SU-DHL-6 (cell line): ENCODE results near the gene SIX5.

Experiments used
- H2AFZ ChIP-seq: fragments of 200-600 bp; sonication (generic); 2 replicates; pipeline ENCODE4 v1.6.1; 2014; ENCODE audit warnings: low read depth, mild to moderate bottlenecking, moderate library complexity, mixed read lengths, antibody characterized with exemption, low read length; ENCODE audit not compliant: severe bottlenecking
- H3F3A ChIP-seq: fragments of 200-600 bp; shearing (Covaris generic); 2 replicates; pipeline ENCODE4 v1.6.0; 2016; ENCODE audit warnings: antibody characterized with exemption, mild to moderate bottlenecking; ENCODE audit not compliant: insufficient read depth
- H3K27ac ChIP-seq: fragments of 200-600 bp; sonication (generic); 2 replicates; pipeline ENCODE4 v1.5.1; 2016; ENCODE audit warnings: low read depth, mild to moderate bottlenecking, low read length, moderate library complexity, mixed read lengths
- H3K27me3 ChIP-seq: fragments of 200-600 bp; sonication (generic), shearing (Covaris generic); 2 replicates; pipeline ENCODE4 v1.6.0; 2014; ENCODE audit warnings: mild to moderate bottlenecking, low read length
- H3K36me3 ChIP-seq: fragments of 200-600 bp; sonication (generic); 2 replicates; pipeline ENCODE4 v1.6.1; 2014; ENCODE audit warnings: mild to moderate bottlenecking, low read length, mixed read lengths
- H3K4me2 ChIP-seq: fragments of 300-600, 200-600 bp; shearing (Covaris generic), sonication (generic); 2 replicates; pipeline ENCODE4 v1.6.0; 2014; ENCODE audit warnings: low read length, low read depth, mild to moderate bottlenecking; ENCODE audit not compliant: poor library complexity, severe bottlenecking
- H3K4me3 ChIP-seq: fragments of 200-600 bp; sonication (generic); 2 replicates; pipeline ENCODE4 v1.5.1; 2014; ENCODE audit warnings: antibody characterized with exemption, low read length, mild to moderate bottlenecking, mixed read lengths; ENCODE audit not compliant: insufficient read depth, poor library complexity, severe bottlenecking
- H3K79me2 ChIP-seq: fragments of 200-600 bp; sonication (generic); 2 replicates; pipeline ENCODE4 v1.6.1; 2014; ENCODE audit warnings: mild to moderate bottlenecking, low read length, moderate library complexity; ENCODE audit not compliant: insufficient read depth
- H3K9ac ChIP-seq: fragments of 200-600 bp; sonication (generic); 2 replicates; pipeline ENCODE4 v1.7.0; 2014; ENCODE audit warnings: mild to moderate bottlenecking, low read length
- H3K9me2 ChIP-seq: fragments of 200-600 bp; sonication (generic); replicated peaks from 2 replicates; pipeline ENCODE4 v1.6.1; 2014; ENCODE audit warnings: low read length; ENCODE audit not compliant: insufficient read depth
- H3K9me3 ChIP-seq: fragments of 200-600 bp; sonication (generic); 2 replicates; pipeline ENCODE4 v1.6.1; 2014; ENCODE audit warnings: low read length, mixed read lengths; ENCODE audit not compliant: insufficient read depth
- H4K20me1 ChIP-seq: fragments of 200-600 bp; sonication (generic); 2 replicates; pipeline ENCODE4 v1.6.1; 2014; ENCODE audit warnings: low read depth, mild to moderate bottlenecking, antibody characterized with exemption, low read length, moderate library complexity, mixed read lengths
- EZH2phosphoT487 ChIP-seq: fragments of 200-600 bp; sonication (generic), shearing (Covaris generic); conservative IDR thresholded peaks from 2 replicates; pipeline ENCODE4 v1.6.1; 2018; ENCODE audit warnings: mild to moderate bottlenecking, antibody characterized with exemption, low read length, moderate library complexity, mixed read lengths
- TF ChIP-seq, protein P1 (sequence below): fragments of 200-600 bp; sonication (generic); IDR thresholded peaks from one replicate; pipeline ENCODE4 v1.5.1; 2017; ENCODE audit warnings: antibody characterized with exemption, mild to moderate bottlenecking, low read length, moderate library complexity; ENCODE audit not compliant: insufficient read depth, poor library complexity, severe bottlenecking

Gene SIX5

DNA sequence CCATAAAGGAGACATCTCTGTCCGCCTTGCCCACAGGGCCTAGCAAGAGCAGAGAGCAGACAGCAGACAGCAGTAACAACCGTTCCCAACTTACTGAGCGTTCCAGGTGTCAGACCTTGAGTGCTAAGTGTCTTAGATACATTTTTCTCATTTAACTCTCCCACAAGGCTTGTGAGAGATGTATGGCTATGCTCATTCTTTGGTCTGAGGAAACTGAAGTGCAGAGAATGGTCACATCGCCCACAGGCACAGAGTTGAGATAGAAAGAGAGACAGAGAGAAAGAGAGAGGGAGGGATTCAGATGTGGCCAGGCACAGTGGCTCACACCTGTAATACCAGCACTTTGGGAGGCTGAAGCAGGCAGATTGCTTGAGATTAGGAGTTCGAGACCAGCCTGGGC lies 21.5 kb downstream of the SIX5 start:
- no peaks in the 10 kb centered on the region for H3K9me2 ChIP-seq
- no peak overlapping the region for H2AFZ ChIP-seq
- H4K20me1 ChIP-seq, result no peaks in the 10 kb centered on the region
- H3K9me3 ChIP-seq, result no peaks in the 10 kb centered on the region
- H3K4me3 ChIP-seq, result no peak overlapping the region
- no peaks in the 10 kb centered on the region for H3K27me3 ChIP-seq
- no peak overlapping the region for H3K9ac ChIP-seq
- H3K79me2 ChIP-seq, result no peaks in the 10 kb centered on the region
- H3F3A ChIP-seq, result no peaks in the 10 kb centered on the region
- H3K4me2 ChIP-seq, result no peak overlapping the region
- no peak for TF ChIP-seq EZH2phosphoT487
- TF ChIP-seq, protein P1, sequence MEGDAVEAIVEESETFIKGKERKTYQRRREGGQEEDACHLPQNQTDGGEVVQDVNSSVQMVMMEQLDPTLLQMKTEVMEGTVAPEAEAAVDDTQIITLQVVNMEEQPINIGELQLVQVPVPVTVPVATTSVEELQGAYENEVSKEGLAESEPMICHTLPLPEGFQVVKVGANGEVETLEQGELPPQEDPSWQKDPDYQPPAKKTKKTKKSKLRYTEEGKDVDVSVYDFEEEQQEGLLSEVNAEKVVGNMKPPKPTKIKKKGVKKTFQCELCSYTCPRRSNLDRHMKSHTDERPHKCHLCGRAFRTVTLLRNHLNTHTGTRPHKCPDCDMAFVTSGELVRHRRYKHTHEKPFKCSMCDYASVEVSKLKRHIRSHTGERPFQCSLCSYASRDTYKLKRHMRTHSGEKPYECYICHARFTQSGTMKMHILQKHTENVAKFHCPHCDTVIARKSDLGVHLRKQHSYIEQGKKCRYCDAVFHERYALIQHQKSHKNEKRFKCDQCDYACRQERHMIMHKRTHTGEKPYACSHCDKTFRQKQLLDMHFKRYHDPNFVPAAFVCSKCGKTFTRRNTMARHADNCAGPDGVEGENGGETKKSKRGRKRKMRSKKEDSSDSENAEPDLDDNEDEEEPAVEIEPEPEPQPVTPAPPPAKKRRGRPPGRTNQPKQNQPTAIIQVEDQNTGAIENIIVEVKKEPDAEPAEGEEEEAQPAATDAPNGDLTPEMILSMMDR, result no peak
- no peaks in the 10 kb centered on the region for H3K36me3 ChIP-seq
- H3K27ac ChIP-seq, result no peak overlapping the region

- Histone ChIP-seq H3K36me3 (no peaks in the 10 kb centered on the region), H3K9me3 (no peaks in the 10 kb centered on the region), H3K9ac (no peak overlapping the region), H4K20me1 (no peaks in the 10 kb centered on the region), H3K4me2 (no peak overlapping the region), H3K79me2 (no peaks in the 10 kb centered on the region), H2AFZ (no peak overlapping the region), H3K27ac (no peak overlapping the region), H3F3A (no peaks in the 10 kb centered on the region), H3K27me3 (no peaks in the 10 kb centered on the region), H3K9me2 (no peaks in the 10 kb centered on the region), H3K4me3 (no peak overlapping the region)
- TF ChIP-seq, protein P1, result no peak
- TF ChIP-seq EZH2phosphoT487, result no peak
These were observed 22.2 kb downstream of the SIX5 start for GRCh38 chr19:45746866-45747265.

GRCh38 chr19:45745606-45746005 lies 23.4 kb downstream of the SIX5 start:
- H3K36me3 ChIP-seq, result no peaks in the 10 kb centered on the region
- no peak for TF ChIP-seq EZH2phosphoT487
- TF ChIP-seq, protein P1, result no peak
- no peaks in the 10 kb centered on the region for H3K27me3 ChIP-seq
- no peak overlapping the region for H3K4me2 ChIP-seq
- no peak overlapping the region for H3K9ac ChIP-seq
- no peaks in the 10 kb centered on the region for H4K20me1 ChIP-seq
- no peak overlapping the region for H3K27ac ChIP-seq
- H3K9me2 ChIP-seq, result no peaks in the 10 kb centered on the region
- H3F3A ChIP-seq, result no peaks in the 10 kb centered on the region
- H3K79me2 ChIP-seq, result no peaks in the 10 kb centered on the region
- H2AFZ ChIP-seq, result no peak overlapping the region
- no peaks in the 10 kb centered on the region for H3K9me3 ChIP-seq
- H3K4me3 ChIP-seq, result no peak overlapping the region
